Measurements from ENCODE around the gene AARS2.

DNA sequence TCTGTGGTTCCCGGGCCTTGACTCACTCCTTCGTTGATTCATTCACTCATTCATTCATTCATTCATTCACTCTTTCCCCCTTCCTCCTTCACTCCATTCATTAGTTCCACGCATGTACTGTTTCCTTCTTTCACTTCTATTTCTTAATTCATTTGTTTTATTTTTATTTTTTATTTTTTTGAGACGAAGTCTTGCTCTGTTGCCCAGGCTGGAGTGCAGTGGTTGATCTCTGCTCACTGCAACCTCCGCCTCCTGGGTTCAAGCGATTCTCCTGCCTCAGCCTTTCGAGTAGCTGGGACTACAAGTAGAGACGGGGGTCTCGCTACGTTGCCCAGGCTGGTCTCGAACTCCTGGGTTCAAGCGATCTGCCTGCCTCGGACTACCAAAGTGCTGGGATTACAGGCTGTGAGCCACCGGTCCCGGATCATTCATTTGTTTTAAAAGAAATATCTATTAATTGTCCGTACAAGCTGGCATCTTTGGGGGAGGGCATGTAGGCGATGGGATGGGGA lies 47.4 kb downstream of the AARS2 start:
- TF ChIP-seq POU2F2 (IDR thresholded peaks at IDR 0.05; ENCODE audit: low read depth, low read length) (no peak), SPI1 (IDR thresholded peaks at IDR 0.05; ENCODE audit: low read depth, low read length) (0 out of 2 replicates have a peak, but pooled peaks have one; percentile 35), POLR2A (IDR thresholded peaks at IDR 0.05; ENCODE audit: low read depth, low read length) (no peak), POLR2AphosphoS5 (IDR thresholded peaks at IDR 0.05; ENCODE audit: low read depth, low read length) (no peak), TAF1 (IDR thresholded peaks at IDR 0.05; ENCODE audit: low read depth, low read length) (no peak), PAX5 (IDR thresholded peaks at IDR 0.05; ENCODE audit: insufficient read depth, low read length, severe bottlenecking) (no peak)

All from GM12891 (cell line).